Liver (tissue), 9 donors: ENCODE results near the gene USP33. TPM values are rescaled to one million over a fixed set of nuclear protein-coding genes. Genes with fewer than 3 reads are reported as not detected.

Experiments
- DNase-seq: peaks from one replicate; pipeline ENCODE4 v3.0.0-alpha.2; 2017; ENCODE audit warnings: low spot score
- H3K27ac ChIP-seq, 2 donors: one replicate each; pipeline ENCODE4 v1.7.0; 2013; ENCODE audit warnings: inconsistent platforms in 2 of 2, low read length in 2 of 2, control low read depth in 1 of 2, low read depth in 1 of 2, mild to moderate bottlenecking in 1 of 2
- H3K27me3 ChIP-seq, 4 donors: one replicate each; pipeline versions ENCODE4 v1.6.1 to v1.7.0; 2013; ENCODE audit warnings: low read length in 3 of 4, inconsistent platforms in 1 of 4, mild to moderate bottlenecking in 1 of 4, moderate library complexity in 1 of 4; ENCODE audit not compliant: control insufficient read depth in 4 of 4, insufficient read depth in 4 of 4
- H3K36me3 ChIP-seq, 4 donors: one replicate each; pipeline versions ENCODE4 v1.6.1 to v1.7.0; 2013; ENCODE audit warnings: low read length in 3 of 4, mild to moderate bottlenecking in 3 of 4, low read depth in 1 of 4, moderate library complexity in 1 of 4; ENCODE audit not compliant: control insufficient read depth in 4 of 4, insufficient read depth in 3 of 4
- H3K4me1 ChIP-seq, 4 donors: one replicate each; pipeline versions ENCODE4 v1.6.1 to v1.7.0; 2013; ENCODE audit warnings: low read length in 3 of 4, mild to moderate bottlenecking in 3 of 4, moderate library complexity in 1 of 4; ENCODE audit not compliant: control insufficient read depth in 4 of 4, insufficient read depth in 4 of 4
- H3K4me3 ChIP-seq, 3 donors: one replicate each; pipeline versions ENCODE4 v1.6.1 to v1.7.0; 2013; ENCODE audit warnings: low read length in 3 of 3, control low read depth in 1 of 3, low read depth in 1 of 3, mild to moderate bottlenecking in 1 of 3
- H3K9ac ChIP-seq, 2 donors: one replicate each; pipeline ENCODE4 v1.7.0; 2013; ENCODE audit warnings: low read length in 2 of 2, mild to moderate bottlenecking in 2 of 2, moderate library complexity in 2 of 2, control low read depth in 1 of 2, low read depth in 1 of 2
- H3K9me3 ChIP-seq, 4 donors: one replicate each; pipeline versions ENCODE4 v1.6.1 to v1.7.0; 2013; ENCODE audit warnings: low read length in 3 of 4; ENCODE audit not compliant: control insufficient read depth in 4 of 4
- ATF3 ChIP-seq: IDR thresholded peaks from 2 replicates; pipeline ENCODE4 v1.6.1; 2016; ENCODE audit warnings: antibody characterized with exemption
- CTCF ChIP-seq: fragments of 150-350 bp; IDR thresholded peaks from 2 replicates; pipeline ENCODE4 v1.5.1; 2017; ENCODE audit warnings: improper control_type of control experiment, low read depth, low read length; ENCODE audit not compliant: missing input control
- EGR1 ChIP-seq, 2 donors: IDR thresholded peaks; 2 replicates each; pipeline ENCODE4 v1.6.1; 2016 to 2018; ENCODE audit warnings: antibody characterized with exemption in 2 of 2, low read depth in 2 of 2
- FOXA1 ChIP-seq: IDR thresholded peaks from 2 replicates; pipeline ENCODE4 v1.6.1; 2016; ENCODE audit warnings: antibody characterized with exemption
- FOXA2 ChIP-seq: IDR thresholded peaks from 2 replicates; pipeline ENCODE4 v1.6.1; 2016; ENCODE audit warnings: antibody characterized with exemption
- GABPA ChIP-seq, 2 donors: IDR thresholded peaks in 1 of 2; conservative IDR thresholded peaks in 1 of 2; 2 replicates each; pipeline ENCODE4 v1.6.1; 2016; ENCODE audit warnings: antibody characterized with exemption in 2 of 2, mild to moderate bottlenecking in 1 of 2, moderate library complexity in 1 of 2
- HNF4A ChIP-seq, 2 donors: conservative IDR thresholded peaks; 2 replicates each; pipeline ENCODE4 v1.6.1; 2016; ENCODE audit warnings: antibody characterized with exemption in 2 of 2, mild to moderate bottlenecking in 2 of 2
- HNF4G ChIP-seq: IDR thresholded peaks from 2 replicates; pipeline ENCODE4 v1.6.1; 2016; ENCODE audit warnings: antibody characterized with exemption
- JUND ChIP-seq, 2 donors: IDR thresholded peaks; 2 replicates each; pipeline ENCODE4 v1.6.1; 2016; ENCODE audit warnings: antibody characterized with exemption in 2 of 2
- MAX ChIP-seq: IDR thresholded peaks from 2 replicates; pipeline ENCODE4 v1.6.1; 2016; ENCODE audit warnings: antibody characterized with exemption
- NR2F2 ChIP-seq: IDR thresholded peaks from 2 replicates; pipeline ENCODE4 v1.6.1; 2016; ENCODE audit warnings: antibody characterized with exemption
- RAD21 ChIP-seq, 2 donors: IDR thresholded peaks; 2 replicates each; pipeline ENCODE4 v1.6.1; 2016; ENCODE audit warnings: antibody characterized with exemption in 2 of 2, mild to moderate bottlenecking in 2 of 2
- RXRA ChIP-seq, 2 donors: IDR thresholded peaks; 2 replicates each; pipeline ENCODE4 v1.6.1; 2017 to 2018; ENCODE audit warnings: antibody characterized with exemption in 2 of 2, mild to moderate bottlenecking in 1 of 2
- SP1 ChIP-seq: IDR thresholded peaks from 2 replicates; pipeline ENCODE4 v1.6.1; 2018; ENCODE audit warnings: antibody characterized with exemption, mild to moderate bottlenecking
- TAF1 ChIP-seq: conservative IDR thresholded peaks from 2 replicates; pipeline ENCODE4 v1.6.1; 2016; ENCODE audit warnings: antibody characterized with exemption, mild to moderate bottlenecking
- YY1 ChIP-seq: IDR thresholded peaks from 2 replicates; pipeline ENCODE4 v1.6.1; 2016; ENCODE audit warnings: antibody characterized with exemption, mild to moderate bottlenecking
- ZBTB33 ChIP-seq: IDR thresholded peaks from 2 replicates; pipeline ENCODE4 v1.6.1; 2016; ENCODE audit warnings: antibody characterized with exemption
- WGBS: extraction: QIAGEN DNeasy Blood & Tissue Kit; methylation state at CpG from one replicate; pipeline ENCODE4 v1.1.7; 2013; 5-methylcytosine and 5-hydroxymethylcytosine counted together
- polyA plus RNA-seq, 2 donors: library from polyadenylated mRNA; stranded (reverse) in 1 of 2; unstranded in 1 of 2; fragments of 200-250 nt in 1 of 2; fragments of >200 nt in 1 of 2; fragmentation: Nextera tagmentation in 1 of 2; extraction: Ambion mirVana in 1 of 2; gene quantifications; one replicate each; pipeline versions ENCODE4 v1.2.1 to v1.2.3, GENCODE V29; 2013 to 2015
- total RNA-seq, 2 donors: library from RNA; depleted of rRNA; stranded (reverse); fragments of >200 nt; gene quantifications; one replicate each; pipeline ENCODE4 v1.2.3, GENCODE V29; 2014
- donor health status: healthy.
- donor health status: healthy.
- donor health status: healthy.
- donor health status: healthy.
- donor health status: healthy.

Gene USP33
- total and polyA plus RNA-seq, 4 donors, result 9.2 to 50.5 (median 28.3) TPM

GRCh38 chr1:77683160-77684148 lies 76.2 kb downstream of the USP33 start:
- WGBS, result under 1% methylated on average over 72 of the region's 72 CpGs
- Histone ChIP-seq H3K9me3 (no peaks in the 10 kb centered on the region), H3K27ac (peak overlapping the region; percentile 99 to 100), H3K4me3 (peak overlapping the region; percentile 65 to 93 (median 91)), H3K36me3 (no peaks in the 10 kb centered on the region), H3K4me1 (peaks cover 7 to 35% (median 22%) of the 10 kb centered on the region in 4 donors), H3K27me3 (no peaks in the 10 kb centered on the region), H3K9ac (peak overlapping the region; percentile 60 to 78)
- peak; percentile 87 for DNase-seq
- TF ChIP-seq FOXA1, result no peak
- no peak for TF ChIP-seq MAX
- TF ChIP-seq SP1, result peak; percentile 62
- TF ChIP-seq EGR1 (IDR thresholded peaks at IDR 0.05; ENCODE audit: low read depth in 2 of 2), result peak in 1 of 2 donors; percentile 47
- TF ChIP-seq TAF1, result peak; percentile 25
- TF ChIP-seq YY1, result peak; percentile 54
- peak; percentile 77 to 84 for TF ChIP-seq RAD21 (IDR thresholded peaks at IDR 0.05)
- no peak for TF ChIP-seq ZBTB33
- TF ChIP-seq RXRA (IDR thresholded peaks at IDR 0.05), result peak in 1 of 2 donors; percentile 12
- peak; percentile 71 to 88 for TF ChIP-seq HNF4A (conservative IDR thresholded peaks at IDR 0.05)
- no peak for TF ChIP-seq ATF3
- peak; percentile 71 to 87 for TF ChIP-seq GABPA (IDR thresholded peaks at IDR 0.05 in 1 of 2, conservative IDR thresholded peaks at IDR 0.05 in 1 of 2)
- peak; percentile 44 for TF ChIP-seq HNF4G
- TF ChIP-seq CTCF, result peak; percentile 88

GRCh38 chr1:77682460-77683159 lies 77.0 kb downstream of the USP33 start, which contains the start of gene ZZZ3:
ZZZ3 (minus strand) TSS chr1:77682658; CDS start chr1:77633354, 49,304 bp downstream.
- no peaks in the 10 kb centered on the region for H3K36me3 ChIP-seq
- H3K9ac ChIP-seq, result peak within 1 kb of the TSS; percentile 96 to 100
- H3K27ac ChIP-seq, result peak within 1 kb of the TSS; percentile 99 to 100
- no peaks in the 10 kb centered on the region for H3K9me3 ChIP-seq
- WGBS, result under 1% methylated on average over 56 of the region's 56 CpGs
- peak within 1 kb of the TSS; percentile 65 to 93 (median 91) for H3K4me3 ChIP-seq
- DNase-seq, result peak; percentile 92
- peaks cover 7 to 42% (median 25%) of the 10 kb centered on the region in 4 donors for H3K4me1 ChIP-seq
- no peaks in the 10 kb centered on the region for H3K27me3 ChIP-seq
- TF ChIP-seq NR2F2, result no peak
- TF ChIP-seq HNF4A (conservative IDR thresholded peaks at IDR 0.05), result peak in 1 of 2 donors; percentile 17
- no peak for TF ChIP-seq FOXA1
- peak; percentile 98 for TF ChIP-seq YY1
- TF ChIP-seq TAF1, result no peak
- no peak for TF ChIP-seq ATF3
- TF ChIP-seq HNF4G, result no peak
- TF ChIP-seq EGR1 (IDR thresholded peaks at IDR 0.05; ENCODE audit: low read depth in 2 of 2), result peak in 1 of 2 donors; percentile 7
- no peak for TF ChIP-seq FOXA2
- TF ChIP-seq JUND (IDR thresholded peaks at IDR 0.05), result no peak
- peak; percentile 100 for TF ChIP-seq ZBTB33
- TF ChIP-seq RAD21 (IDR thresholded peaks at IDR 0.05), result no peak
- peak; percentile 66 for TF ChIP-seq MAX
- TF ChIP-seq GABPA (IDR thresholded peaks at IDR 0.05 in 1 of 2, conservative IDR thresholded peaks at IDR 0.05 in 1 of 2), result no peak
- TF ChIP-seq RXRA (IDR thresholded peaks at IDR 0.05), result peak in 1 of 2 donors; percentile 21
